Temporal lobe (tissue), 1 donor: ENCODE results near the gene FIBCD1. TPM values are rescaled to one million over a fixed set of nuclear protein-coding genes. Genes with fewer than 3 reads are reported as not detected.

Source experiments
- total RNA-seq: library from RNA; depleted of rRNA; stranded (reverse); fragments of >200 nt; gene quantifications from one replicate; pipeline ENCODE4 v1.2.3, GENCODE V29; 2014

The FIBCD1 gene
- total RNA-seq, 1 donor from 2014 or later: 0.74 TPM

Other genes with a start within 250 kb of the FIBCD1 start
- 30.5 TPM for gene EXOSC2, start 245.5 kb downstream of the FIBCD1 start, total RNA-seq
- gene ABL1, start 104.0 kb downstream of the FIBCD1 start, total RNA-seq: 30.5 TPM
- gene QRFP, start 42.4 kb downstream of the FIBCD1 start, total RNA-seq: not detected
- 2.7 TPM for gene LAMC3, start 69.9 kb upstream of the FIBCD1 start, total RNA-seq
- 14.0 TPM for gene AIF1L, start 157.3 kb upstream of the FIBCD1 start, total RNA-seq
- gene NUP214, start 186.3 kb upstream of the FIBCD1 start, total RNA-seq: 14.8 TPM